Adrenal gland (tissue), 19 donors: ENCODE data around the gene YY1. TPM values are rescaled to one million over a fixed set of nuclear protein-coding genes. Genes with fewer than 3 reads are reported as not detected.

ENCODE experiments used
- DNase-seq, 7 donors: peaks; one replicate each; pipeline ENCODE4 v3.0.0-alpha.2; 2019 to 2020
- H3K27ac ChIP-seq, 5 donors: fragments of 200-600 bp; sonication (generic) in 4 of 5; 1 replicate in 3 of 5; 2 replicates in 2 of 5; pipeline versions ENCODE4 v1.5.1 to v1.8.0; 2016 to 2020; ENCODE audit warnings: mild to moderate bottlenecking in 1 of 5
- H3K27me3 ChIP-seq: fragments of 200-600 bp; 2 replicates; pipeline ENCODE4 v1.8.0; 2021
- H3K36me3 ChIP-seq, 2 donors: fragments of 200-600 bp; replicated peaks in 1 of 2; 1 replicate in 1 of 2; 2 replicates in 1 of 2; pipeline versions ENCODE4 v1.5.1 to v1.8.0; 2018 to 2022
- H3K4me1 ChIP-seq, 2 donors: fragments of 200-600 bp; replicated peaks in 1 of 2; 1 replicate in 1 of 2; 2 replicates in 1 of 2; pipeline versions ENCODE4 v1.5.1 to v1.8.0; 2018 to 2021
- H3K4me3 ChIP-seq, 4 donors: fragments of 200-600 bp; sonication (generic) in 3 of 4; one replicate each; pipeline ENCODE4 v1.5.1; 2016 to 2018
- H3K9me3 ChIP-seq, 3 donors: fragments of 200-600 bp; sonication (generic) in 1 of 3; replicated peaks in 1 of 3; 1 replicate in 2 of 3; 2 replicates in 1 of 3; pipeline versions ENCODE4 v1.5.1 to v1.8.0; 2016 to 2021
- POLR2A ChIP-seq, 2 donors: fragments of 450-650 bp; IDR thresholded peaks; one replicate each; pipeline ENCODE4 v1.6.1; 2017; ENCODE audit warnings: antibody characterized with exemption in 2 of 2, mild to moderate bottlenecking in 2 of 2, moderate library complexity in 1 of 2
- WGBS, 4 donors: extraction: QIAGEN DNeasy Blood & Tissue Kit in 2 of 4; methylation state at CpG; one replicate each; pipeline versions ENCODE4 v1.1.5 to v1.1.7; 2013 to 2017; 5-methylcytosine and 5-hydroxymethylcytosine counted together
- intact Hi-C, 2 donors: fragments of 100-400 bp; cut with DNase I; formaldehyde crosslinking; loops; one replicate each; pipeline versions ENCODE4 v1.14.1 to v1.15.0; 2022 to 2023
- long read RNA-seq, 10 donors: library from polyadenylated mRNA in 3 of 10; unstranded in 2 of 10; stranded (forward) in 1 of 10; transcript quantifications; one replicate each; pipeline ENCODE4 v2.0.0 and lab custom pipeline, GENCODE V29; 2021 to 2026
- polyA plus RNA-seq, 3 donors: library from polyadenylated mRNA; stranded (reverse); fragments of 200-250 nt in 2 of 3; fragments of 350-450 nt in 1 of 3; fragmentation: Illumina TruSeq in 1 of 3; extraction: RNeasy Lipid Tissue Mini Kit (QIAGEN cat#74804) in 1 of 3; gene quantifications; one replicate each; pipeline ENCODE4 v1.2.3, GENCODE V29; 2013 to 2014
- total RNA-seq, 9 donors: library from RNA; depleted of rRNA in 4 of 9; stranded (reverse); fragments of >200 nt in 4 of 9; fragments of 120-200 nt in 1 of 9; fragmentation: NEBNext Ultra II Directional in 1 of 9; extraction: Animal tissue kit (Norgen Biotek cat#: 25700) in 1 of 9; gene quantifications; one replicate each; pipeline versions ENCODE4 v1.1.0 to v1.2.4, GENCODE V29; 2013 to 2023
- TF ChIP-seq, protein P1 (sequence below), 6 experiments: fragments of 450-650 bp in 4 of 6; fragments of 200-600 bp in 2 of 6; sonication (generic) in 1 of 6; IDR thresholded peaks; 1 replicate in 5 of 6; 2 replicates in 1 of 6; pipeline versions ENCODE4 v1.5.1 to v1.8.0; 2016 to 2021; ENCODE audit warnings: antibody characterized with exemption in 6 of 6, mild to moderate bottlenecking in 2 of 6, moderate library complexity in 1 of 6
- donor health status: healthy with polysubstance abuse.
- donor health status: Bipolar disorder and iron deficiency.
- donor health status: DM: yes; HTN: yes; CAD: no.
- donor health status: DM: no; HTN: no; CAD: no.
- donor health status: DM: no; HTN: no; CAD: no.
- donor health status: DM: yes; HTN: yes; CAD: no.

YY1 gene
- total RNA-seq, result 10 to 100 TPM; 40.0 to 79.7 (median 53.7) TPM
- 10 to 100 TPM; 20.1 to 57.3 (median 32.7) TPM for polyA plus RNA-seq
- long read RNA-seq, donor 1, full-length matches to known transcripts, result 37 of 61 reads
- long read RNA-seq, donor 1, partial matches to known transcripts, result 24 of 61 reads
- long read RNA-seq, donor 1, other reads (novel, unspliced or antisense), result 0 of 61 reads
- long read RNA-seq, donor 2, full-length matches to known transcripts, result 50 of 55 reads
- long read RNA-seq, donor 2, partial matches to known transcripts, result 5 of 55 reads
- long read RNA-seq, donor 2, other reads (novel, unspliced or antisense), result 0 of 55 reads
- long read RNA-seq, donor 3, full-length matches to known transcripts, result 43 of 43 reads
- long read RNA-seq, donor 3, partial matches to known transcripts, result 0 of 43 reads
- long read RNA-seq, donor 3, other reads (novel, unspliced or antisense), result 0 of 43 reads
- long read RNA-seq, donor 4, full-length matches to known transcripts, result 13 of 26 reads
- long read RNA-seq, donor 4, partial matches to known transcripts, result 7 of 26 reads
- long read RNA-seq, donor 4, other reads (novel, unspliced or antisense), result 6 of 26 reads
- long read RNA-seq, donor 5, full-length matches to known transcripts, result 77 of 80 reads
- long read RNA-seq, donor 5, partial matches to known transcripts, result 0 of 80 reads
- long read RNA-seq, donor 5, other reads (novel, unspliced or antisense), result 3 of 80 reads
- long read RNA-seq, donor 6, partial matches to known transcripts, result 0 of 3 reads
- long read RNA-seq, donor 6, other reads (novel, unspliced or antisense), result 3 of 3 reads
- long read RNA-seq, donor 7, full-length matches to known transcripts, result 20 of 25 reads
- long read RNA-seq, donor 7, partial matches to known transcripts, result 5 of 25 reads
- long read RNA-seq, donor 7, other reads (novel, unspliced or antisense), result 0 of 25 reads
- long read RNA-seq, donor 8, full-length matches to known transcripts, result 59 of 72 reads
- long read RNA-seq, donor 8, partial matches to known transcripts, result 13 of 72 reads
- long read RNA-seq, donor 8, other reads (novel, unspliced or antisense), result 0 of 72 reads
- long read RNA-seq, donor 9, full-length matches to known transcripts, result 53 of 53 reads
- long read RNA-seq, donor 9, partial matches to known transcripts, result 0 of 53 reads
- long read RNA-seq, donor 9, other reads (novel, unspliced or antisense), result 0 of 53 reads
- long read RNA-seq, donor 10, full-length matches to known transcripts, result 17 of 17 reads
- long read RNA-seq, donor 10, partial matches to known transcripts, result 0 of 17 reads
- long read RNA-seq, donor 10, other reads (novel, unspliced or antisense), result 0 of 17 reads

DNA sequence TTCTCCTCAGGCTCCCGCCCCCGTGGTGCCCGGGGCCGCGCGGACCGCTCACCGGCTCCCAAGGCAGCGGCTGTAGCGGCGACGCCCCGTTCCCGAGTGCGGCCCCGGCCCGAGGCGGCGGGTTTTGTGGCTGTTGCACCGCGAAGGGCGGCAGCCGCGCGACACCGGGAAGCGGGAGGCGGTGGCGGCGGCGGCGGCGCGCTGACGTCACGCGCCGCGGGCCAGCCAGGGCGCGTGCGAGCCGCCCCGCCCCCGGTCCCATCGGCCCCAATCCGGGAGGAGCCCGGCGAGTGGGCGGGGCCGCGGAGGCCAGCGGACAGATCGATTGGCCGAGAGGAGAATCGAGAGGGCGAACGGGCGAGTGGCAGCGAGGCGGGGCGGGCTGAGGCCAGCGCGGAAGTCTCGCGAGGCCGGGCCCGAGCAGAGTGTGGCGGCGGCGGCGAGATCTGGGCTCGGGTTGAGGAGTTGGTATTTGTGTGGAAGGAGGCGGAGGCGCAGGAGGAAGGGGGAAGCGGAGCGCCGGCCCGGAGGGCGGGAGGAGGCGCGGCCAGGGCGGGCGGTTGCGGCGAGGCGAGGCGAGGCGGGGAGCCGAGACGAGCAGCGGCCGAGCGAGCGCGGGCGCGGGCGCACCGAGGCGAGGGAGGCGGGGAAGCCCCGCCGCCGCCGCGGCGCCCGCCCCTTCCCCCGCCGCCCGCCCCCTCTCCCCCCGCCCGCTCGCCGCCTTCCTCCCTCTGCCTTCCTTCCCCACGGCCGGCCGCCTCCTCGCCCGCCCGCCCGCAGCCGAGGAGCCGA lies at the start of gene YY1:
Gene YY1 (plus strand): TSS at position 726 of the 792 bp plus-strand sequence. CDS start 101 bp downstream, outside the sequence.
- H3K4me1 ChIP-seq, result peaks cover 28 to 44% of the 10 kb centered on the region in 2 donors
- TF ChIP-seq, protein P1, sequence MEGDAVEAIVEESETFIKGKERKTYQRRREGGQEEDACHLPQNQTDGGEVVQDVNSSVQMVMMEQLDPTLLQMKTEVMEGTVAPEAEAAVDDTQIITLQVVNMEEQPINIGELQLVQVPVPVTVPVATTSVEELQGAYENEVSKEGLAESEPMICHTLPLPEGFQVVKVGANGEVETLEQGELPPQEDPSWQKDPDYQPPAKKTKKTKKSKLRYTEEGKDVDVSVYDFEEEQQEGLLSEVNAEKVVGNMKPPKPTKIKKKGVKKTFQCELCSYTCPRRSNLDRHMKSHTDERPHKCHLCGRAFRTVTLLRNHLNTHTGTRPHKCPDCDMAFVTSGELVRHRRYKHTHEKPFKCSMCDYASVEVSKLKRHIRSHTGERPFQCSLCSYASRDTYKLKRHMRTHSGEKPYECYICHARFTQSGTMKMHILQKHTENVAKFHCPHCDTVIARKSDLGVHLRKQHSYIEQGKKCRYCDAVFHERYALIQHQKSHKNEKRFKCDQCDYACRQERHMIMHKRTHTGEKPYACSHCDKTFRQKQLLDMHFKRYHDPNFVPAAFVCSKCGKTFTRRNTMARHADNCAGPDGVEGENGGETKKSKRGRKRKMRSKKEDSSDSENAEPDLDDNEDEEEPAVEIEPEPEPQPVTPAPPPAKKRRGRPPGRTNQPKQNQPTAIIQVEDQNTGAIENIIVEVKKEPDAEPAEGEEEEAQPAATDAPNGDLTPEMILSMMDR (IDR thresholded peaks at IDR 0.05), result peak in 1 of 6 experiments; percentile 15
- TF ChIP-seq POLR2A (IDR thresholded peaks at IDR 0.05), result peak; percentile 71 to 97
- H3K27ac ChIP-seq, result peak within 1 kb of the TSS; percentile 98 to 100 (median 99)
- intact Hi-C loops, result no loop called here
- no peaks in the 10 kb centered on the region for H3K27me3 ChIP-seq
- 0% methylated on average over 16 to 103 of the region's 125 CpGs for WGBS, 4 donors
- no peaks in the 10 kb centered on the region for H3K9me3 ChIP-seq
- peak within 1 kb of the TSS; percentile 48 to 100 (median 95) for H3K4me3 ChIP-seq
- H3K36me3 ChIP-seq, result no peaks in the 10 kb centered on the region
- peak; percentile 99 to 100 (median 99) for DNase-seq

DNA sequence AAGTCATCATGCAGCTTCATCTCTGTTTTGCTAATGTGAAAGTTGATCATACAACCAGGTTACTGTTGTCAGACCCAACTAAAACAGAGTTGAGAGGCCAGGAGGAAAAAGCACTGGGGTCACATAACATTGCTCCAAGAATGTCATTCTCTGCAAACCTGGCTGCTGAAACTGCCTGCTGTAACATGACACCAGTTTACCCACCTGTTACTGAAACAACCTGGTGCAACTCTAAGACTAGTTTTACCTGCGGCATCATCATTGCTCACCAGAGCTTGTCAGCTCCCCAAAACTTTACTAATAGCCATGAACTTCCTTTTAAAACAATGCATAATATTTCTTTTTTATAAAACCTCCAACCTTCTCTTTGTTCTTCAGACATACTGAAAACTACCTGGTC lies 48.8 kb upstream of the YY1 start:
- H3K4me3 ChIP-seq, result no peak overlapping the region
- no peaks in the 10 kb centered on the region for H3K27me3 ChIP-seq
- intact Hi-C loops, result loop anchor here (5.0 to 10.0 kb wide), 2 partner anchors 205 to 208 kb away; no protein-coding TSS in a partner anchor
- DNase-seq, result no peak
- no peaks in the 10 kb centered on the region for H3K9me3 ChIP-seq
- no peak overlapping the region for H3K27ac ChIP-seq
- peaks cover 7 to 12% of the 10 kb centered on the region in 2 donors for H3K4me1 ChIP-seq
- WGBS, 4 donors, result 79 to 100% (median 94%) methylated on average over 1 of the region's 1 CpG
- TF ChIP-seq, protein P1 (IDR thresholded peaks at IDR 0.05), result no peak
- TF ChIP-seq POLR2A (IDR thresholded peaks at IDR 0.05), result no peak
- no peaks in the 10 kb centered on the region for H3K36me3 ChIP-seq

DNA sequence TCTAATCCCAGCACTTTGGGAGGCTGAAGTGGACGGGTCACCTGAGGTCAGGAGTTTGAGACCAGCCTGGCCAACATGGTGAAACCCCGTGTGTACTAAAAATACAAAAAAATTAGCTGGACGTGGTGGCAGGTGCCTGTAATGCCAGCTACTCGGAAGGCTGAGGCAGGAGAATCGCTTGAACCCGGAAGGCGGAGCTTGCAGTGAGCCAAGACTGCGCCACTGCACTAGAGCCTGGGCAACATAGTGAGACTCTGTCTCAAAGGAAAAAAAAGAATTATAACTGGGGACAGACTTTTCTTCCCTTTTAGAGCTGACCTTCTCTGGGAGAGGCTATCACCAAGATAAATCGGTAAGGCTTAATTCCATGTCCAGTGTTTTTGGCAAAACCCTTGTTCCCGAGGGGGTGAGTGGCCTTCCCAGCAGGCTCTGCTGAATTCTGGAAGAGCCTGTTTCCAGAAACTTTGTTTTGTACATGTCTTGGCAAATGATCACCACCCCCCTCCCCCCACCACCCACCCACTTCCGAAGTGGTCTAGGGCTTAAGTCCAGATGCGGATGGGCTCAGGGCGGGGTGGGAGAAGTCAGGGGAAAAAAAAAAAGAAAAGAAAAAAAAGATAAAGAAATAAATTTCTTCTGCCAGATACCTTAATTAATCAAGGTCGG lies 47.2 kb upstream of the YY1 start:
- peak overlapping the region in 1 of 4 donors; percentile 53 for H3K4me3 ChIP-seq
- WGBS, 4 donors, result 62 to 72% (median 68%) methylated on average over 14 of the region's 14 CpGs

More for the DNA sequence above, 47.2 kb upstream of the YY1 start:
- no peaks in the 10 kb centered on the region for H3K36me3 ChIP-seq
- peak overlapping the region in 3 of 5 donors; percentile 82 to 93 (median 87) for H3K27ac ChIP-seq
- no peak for TF ChIP-seq POLR2A (IDR thresholded peaks at IDR 0.05)
- TF ChIP-seq, protein P1 (IDR thresholded peaks at IDR 0.05), result no peak
- DNase-seq, result peak in 5 of 7 donors; percentile 37 to 58 (median 45)
- intact Hi-C loops, result loop anchor here (5.0 to 10.0 kb wide), 2 partner anchors 207 to 209 kb away; no protein-coding TSS in a partner anchor
- no peaks in the 10 kb centered on the region for H3K27me3 ChIP-seq
- no peaks in the 10 kb centered on the region for H3K9me3 ChIP-seq
- peaks cover 7 to 12% of the 10 kb centered on the region in 2 donors for H3K4me1 ChIP-seq
